Frontal cortex (tissue), 4 donors: ENCODE measurements around the gene DTYMK. TPM values are rescaled to one million over a fixed set of nuclear protein-coding genes. Genes with fewer than 3 reads are reported as not detected.
A peak's percentile ranks its signal among the peaks of the same experiment; 100 is the strongest.
"Not testable (repeated sequence)": the region's sequence is repeated elsewhere in the genome, so short reads cannot be mapped to it uniquely, and the experiment has no call there.

Source experiments
- DNase-seq, 2 donors: peaks; one replicate each; pipeline ENCODE4 v3.0.0; 2012; ENCODE audit warnings: low spot score in 2 of 2
- FAIRE-seq: peaks from 2 replicates; lab custom pipeline; 2012; peaks lifted over from hg19 to GRCh38; lab: Jason Lieb, UNC
- total RNA-seq: library from RNA; depleted of rRNA; stranded (reverse); fragments of >200 nt; gene quantifications from one replicate; pipeline ENCODE4 v1.2.3, GENCODE V29; 2014
- donor health status: control.
- donor health status: control.
- donor health status: control.

Gene DTYMK
- total RNA-seq, result 8.6 TPM

- no peak for FAIRE-seq
Measured at GRCh38 chr2:241686650-241687425, at the start of gene DTYMK. DTYMK (minus strand) TSS chr2:241686815; CDS start chr2:241686783, 32 bp downstream.

GRCh38 chr2:241736111-241736510, 49.5 kb upstream of the DTYMK start:
- DNase-seq (no peak), FAIRE-seq (no peak)

More at GRCh38 chr2:241686650-241687425, at the start of gene DTYMK:
- peak; percentile 98 to 100 for DNase-seq

- no peak for FAIRE-seq
Measured at GRCh38 chr2:241734467-241735208, 48.0 kb upstream of the DTYMK start, which contains the start of gene D2HGDH. D2HGDH (plus strand) TSS chr2:241734630; CDS start chr2:241735225, 595 bp downstream.

GRCh38 chr2:241734208-241734466, 47.5 kb upstream of the DTYMK start:
- DNase-seq, result no peak
- FAIRE-seq, result no peak

More at GRCh38 chr2:241734467-241735208, 48.0 kb upstream of the DTYMK start, which contains the start of gene D2HGDH:
- DNase-seq, result peak; percentile 97 to 99

GRCh38 chr2:241733391-241734207, 47.0 kb upstream of the DTYMK start:
- no peak for FAIRE-seq
- no peak for DNase-seq

GRCh38 chr2:241732513-241733186, 46.0 kb upstream of the DTYMK start:
- FAIRE-seq, DNase-seq: not testable (repeated sequence)

GRCh38 chr2:241730671-241731293, 44.2 kb upstream of the DTYMK start:
- no peak for FAIRE-seq
- no peak for DNase-seq

- FAIRE-seq, result no peak
- DNase-seq, result no peak
Measured at GRCh38 chr2:241729868-241730267, 43.3 kb upstream of the DTYMK start.

GRCh38 chr2:241728627-241729026, 42.0 kb upstream of the DTYMK start:
- DNase-seq, result peak; percentile 69 to 73
- FAIRE-seq, result no peak

- FAIRE-seq, result no peak
Measured at GRCh38 chr2:241728000-241728399, 41.4 kb upstream of the DTYMK start.

GRCh38 chr2:241726459-241726858, 39.8 kb upstream of the DTYMK start:
- FAIRE-seq (no peak), DNase-seq (no peak)

More at GRCh38 chr2:241728000-241728399, 41.4 kb upstream of the DTYMK start:
- peak in 1 of 2 donors; percentile 7 for DNase-seq

- DNase-seq (peak in 1 of 2 donors; percentile 7), FAIRE-seq (no peak)
Measured at GRCh38 chr2:241724975-241725870, 38.6 kb upstream of the DTYMK start.

- peak in 1 of 2 donors; percentile 41 for DNase-seq
- FAIRE-seq, result no peak
Measured at GRCh38 chr2:241724259-241724974, 37.8 kb upstream of the DTYMK start.

- DNase-seq (no peak), FAIRE-seq (no peak)
Measured at GRCh38 chr2:241722896-241723454, 36.4 kb upstream of the DTYMK start.

- DNase-seq (peak in 1 of 2 donors; percentile 11), FAIRE-seq (no peak)
Measured at GRCh38 chr2:241721852-241722251, 35.2 kb upstream of the DTYMK start.

- no peak for FAIRE-seq
- peak in 1 of 2 donors; percentile 16 for DNase-seq
Measured at GRCh38 chr2:241720560-241720959, 33.9 kb upstream of the DTYMK start.

GRCh38 chr2:241720099-241720498, 33.5 kb upstream of the DTYMK start:
- DNase-seq, result no peak
- no peak for FAIRE-seq
